GM08714 (cell line): ENCODE results near the gene ADAR.
"Not testable (repeated sequence)": the region's sequence is repeated elsewhere in the genome, so short reads cannot be mapped to it uniquely, and the experiment has no call there.

ENCODE experiments used
- H3K4me3 ChIP-seq: fragments of 200-500 bp; sonication (Bioruptor generic); 2 replicates; pipeline ENCODE4 v1.5.1; 2014; ENCODE audit warnings: mild to moderate bottlenecking, low read length, inconsistent platforms
- ZNF274 ChIP-seq: IDR thresholded peaks from 2 replicates; pipeline ENCODE4 v1.6.1; 2012; ENCODE audit warnings: mild to moderate bottlenecking, low read depth, low read length

ADAR gene, protein sequence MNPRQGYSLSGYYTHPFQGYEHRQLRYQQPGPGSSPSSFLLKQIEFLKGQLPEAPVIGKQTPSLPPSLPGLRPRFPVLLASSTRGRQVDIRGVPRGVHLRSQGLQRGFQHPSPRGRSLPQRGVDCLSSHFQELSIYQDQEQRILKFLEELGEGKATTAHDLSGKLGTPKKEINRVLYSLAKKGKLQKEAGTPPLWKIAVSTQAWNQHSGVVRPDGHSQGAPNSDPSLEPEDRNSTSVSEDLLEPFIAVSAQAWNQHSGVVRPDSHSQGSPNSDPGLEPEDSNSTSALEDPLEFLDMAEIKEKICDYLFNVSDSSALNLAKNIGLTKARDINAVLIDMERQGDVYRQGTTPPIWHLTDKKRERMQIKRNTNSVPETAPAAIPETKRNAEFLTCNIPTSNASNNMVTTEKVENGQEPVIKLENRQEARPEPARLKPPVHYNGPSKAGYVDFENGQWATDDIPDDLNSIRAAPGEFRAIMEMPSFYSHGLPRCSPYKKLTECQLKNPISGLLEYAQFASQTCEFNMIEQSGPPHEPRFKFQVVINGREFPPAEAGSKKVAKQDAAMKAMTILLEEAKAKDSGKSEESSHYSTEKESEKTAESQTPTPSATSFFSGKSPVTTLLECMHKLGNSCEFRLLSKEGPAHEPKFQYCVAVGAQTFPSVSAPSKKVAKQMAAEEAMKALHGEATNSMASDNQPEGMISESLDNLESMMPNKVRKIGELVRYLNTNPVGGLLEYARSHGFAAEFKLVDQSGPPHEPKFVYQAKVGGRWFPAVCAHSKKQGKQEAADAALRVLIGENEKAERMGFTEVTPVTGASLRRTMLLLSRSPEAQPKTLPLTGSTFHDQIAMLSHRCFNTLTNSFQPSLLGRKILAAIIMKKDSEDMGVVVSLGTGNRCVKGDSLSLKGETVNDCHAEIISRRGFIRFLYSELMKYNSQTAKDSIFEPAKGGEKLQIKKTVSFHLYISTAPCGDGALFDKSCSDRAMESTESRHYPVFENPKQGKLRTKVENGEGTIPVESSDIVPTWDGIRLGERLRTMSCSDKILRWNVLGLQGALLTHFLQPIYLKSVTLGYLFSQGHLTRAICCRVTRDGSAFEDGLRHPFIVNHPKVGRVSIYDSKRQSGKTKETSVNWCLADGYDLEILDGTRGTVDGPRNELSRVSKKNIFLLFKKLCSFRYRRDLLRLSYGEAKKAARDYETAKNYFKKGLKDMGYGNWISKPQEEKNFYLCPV

GRCh38 chr1:154607609-154608396 is at the start of gene ADAR:
Gene ADAR, minus strand, starts transcription at chr1:154608186. Its CDS starts 180 bp downstream, at chr1:154608006.
- no peak for TF ChIP-seq ZNF274
- H3K4me3 ChIP-seq, result peak within 1 kb of the TSS; percentile 90

DNA sequence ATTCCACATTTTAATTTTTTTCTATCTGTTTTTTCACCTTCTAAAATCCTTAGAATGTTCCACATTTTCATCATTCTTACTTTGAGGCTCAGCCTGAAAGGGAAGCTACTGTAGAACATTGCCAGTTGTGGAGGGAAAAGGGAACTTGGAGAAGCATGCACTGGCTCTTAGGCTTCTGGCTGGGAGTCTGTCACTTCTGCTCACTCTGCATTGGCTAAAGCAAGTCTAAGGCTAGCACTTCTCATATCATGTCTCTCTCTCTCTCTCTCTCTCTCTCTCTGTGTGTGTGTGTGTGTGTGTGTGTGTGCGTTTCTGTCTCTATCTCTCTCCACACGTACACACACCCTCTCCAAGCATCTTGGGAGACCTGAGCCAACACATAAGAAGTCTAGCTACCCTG is 49.6 kb upstream of the ADAR start:
- no peak overlapping the region for H3K4me3 ChIP-seq
- TF ChIP-seq ZNF274, result no peak

- TF ChIP-seq ZNF274, result no peak
Measured at GRCh38 chr1:154652893-154653292, 44.9 kb upstream of the ADAR start.

GRCh38 chr1:154644724-154645123 is 36.7 kb upstream of the ADAR start:
- H3K4me3 ChIP-seq, result not testable (repeated sequence)

More at GRCh38 chr1:154652893-154653292, 44.9 kb upstream of the ADAR start:
- H3K4me3 ChIP-seq, result no peak overlapping the region

DNA sequence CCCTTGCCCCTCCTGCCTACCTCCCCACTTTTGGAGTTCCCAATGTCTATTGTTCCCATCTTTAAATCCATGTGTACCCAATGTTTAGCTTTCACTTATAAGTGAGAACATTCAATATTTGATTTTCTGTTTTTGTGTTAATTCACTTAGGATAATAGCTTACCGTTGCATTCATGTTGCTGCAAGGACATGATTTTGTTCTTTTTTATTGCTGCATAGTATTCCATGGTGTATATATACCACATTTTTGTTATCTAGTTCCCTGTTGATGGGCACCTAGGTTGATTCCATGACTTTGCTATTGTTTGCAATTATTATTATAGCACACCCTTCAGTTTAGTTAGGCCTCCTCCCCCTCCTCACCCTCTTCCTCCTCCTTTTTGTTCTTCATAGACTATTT is 33.5 kb upstream of the ADAR start:
- no peak overlapping the region for H3K4me3 ChIP-seq
- TF ChIP-seq ZNF274, result no peak

DNA sequence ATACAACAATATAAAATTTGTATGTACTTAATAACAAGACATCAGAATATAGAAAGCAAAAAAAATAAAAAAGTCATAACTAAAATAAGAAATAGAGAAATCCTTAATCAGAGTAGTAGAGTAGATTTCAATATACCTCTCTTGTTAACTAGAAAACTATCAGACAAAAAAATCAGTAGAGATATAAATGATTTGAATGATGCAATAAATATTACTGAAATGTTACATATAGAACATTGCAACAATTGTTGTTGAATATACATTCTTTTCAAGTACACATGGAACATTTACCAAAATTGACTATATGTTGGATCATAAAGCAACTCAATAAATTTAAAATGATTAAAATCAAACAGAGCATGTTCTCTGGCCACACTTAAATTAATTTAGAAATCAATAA is 31.9 kb upstream of the ADAR start:
- no peak for TF ChIP-seq ZNF274
- H3K4me3 ChIP-seq, result no peak overlapping the region

GRCh38 chr1:154635171-154635570 is 27.2 kb upstream of the ADAR start:
- TF ChIP-seq ZNF274, result no peak
- no peak overlapping the region for H3K4me3 ChIP-seq

- TF ChIP-seq ZNF274, result no peak
- H3K4me3 ChIP-seq, result no peak overlapping the region
Measured at GRCh38 chr1:154629675-154630073, 21.7 kb upstream of the ADAR start.

- TF ChIP-seq ZNF274, result no peak
- H3K4me3 ChIP-seq, result no peak overlapping the region
Measured at GRCh38 chr1:154629061-154629674, 21.2 kb upstream of the ADAR start.

DNA sequence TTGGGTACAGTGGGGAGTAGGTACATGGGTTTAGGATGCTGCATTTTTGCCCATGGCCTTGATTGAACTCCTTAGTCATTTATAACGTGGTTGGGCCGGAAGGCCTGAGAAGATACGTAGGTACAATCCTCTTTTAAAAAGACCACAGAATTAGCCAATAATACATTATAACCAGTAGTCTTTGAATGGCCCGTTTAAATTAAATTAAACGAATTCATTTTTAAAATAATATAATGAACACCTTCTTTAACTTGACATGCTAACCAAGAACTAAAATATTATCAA is 20.1 kb upstream of the ADAR start:
- peak overlapping the region; percentile 80 for H3K4me3 ChIP-seq
- no peak for TF ChIP-seq ZNF274

GRCh38 chr1:154627257-154628120 is 19.5 kb upstream of the ADAR start:
- H3K4me3 ChIP-seq, result peak overlapping the region; percentile 80

GRCh38 chr1:154626456-154627256 is 18.7 kb upstream of the ADAR start:
- H3K4me3 ChIP-seq, result peak overlapping the region; percentile 80
- no peak for TF ChIP-seq ZNF274

More at GRCh38 chr1:154627257-154628120, 19.5 kb upstream of the ADAR start:
- no peak for TF ChIP-seq ZNF274
